ENCODE measurements around the gene HSPD1.

DNA sequence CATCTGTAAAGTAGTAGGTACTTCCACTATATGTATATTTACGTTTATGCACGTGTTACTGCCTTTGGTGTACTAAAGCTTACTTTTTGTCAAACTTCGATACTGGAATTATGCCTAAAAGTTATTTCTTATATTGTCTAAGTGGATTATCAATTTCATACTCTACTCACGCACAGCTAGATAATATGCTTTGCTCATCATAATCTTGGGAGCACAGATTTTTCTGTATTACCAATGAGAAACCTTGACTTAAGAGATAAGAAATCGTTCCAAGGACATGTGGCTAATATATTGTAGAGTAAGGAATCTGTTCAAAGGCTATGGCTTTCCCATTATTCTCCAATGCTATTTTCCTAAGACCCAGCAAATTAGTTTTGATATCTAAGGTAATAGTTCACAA is 7.0 kb upstream of the HSPD1 start:
- TF ChIP-seq, protein P1, sequence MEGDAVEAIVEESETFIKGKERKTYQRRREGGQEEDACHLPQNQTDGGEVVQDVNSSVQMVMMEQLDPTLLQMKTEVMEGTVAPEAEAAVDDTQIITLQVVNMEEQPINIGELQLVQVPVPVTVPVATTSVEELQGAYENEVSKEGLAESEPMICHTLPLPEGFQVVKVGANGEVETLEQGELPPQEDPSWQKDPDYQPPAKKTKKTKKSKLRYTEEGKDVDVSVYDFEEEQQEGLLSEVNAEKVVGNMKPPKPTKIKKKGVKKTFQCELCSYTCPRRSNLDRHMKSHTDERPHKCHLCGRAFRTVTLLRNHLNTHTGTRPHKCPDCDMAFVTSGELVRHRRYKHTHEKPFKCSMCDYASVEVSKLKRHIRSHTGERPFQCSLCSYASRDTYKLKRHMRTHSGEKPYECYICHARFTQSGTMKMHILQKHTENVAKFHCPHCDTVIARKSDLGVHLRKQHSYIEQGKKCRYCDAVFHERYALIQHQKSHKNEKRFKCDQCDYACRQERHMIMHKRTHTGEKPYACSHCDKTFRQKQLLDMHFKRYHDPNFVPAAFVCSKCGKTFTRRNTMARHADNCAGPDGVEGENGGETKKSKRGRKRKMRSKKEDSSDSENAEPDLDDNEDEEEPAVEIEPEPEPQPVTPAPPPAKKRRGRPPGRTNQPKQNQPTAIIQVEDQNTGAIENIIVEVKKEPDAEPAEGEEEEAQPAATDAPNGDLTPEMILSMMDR (IDR thresholded peaks at IDR 0.05; ENCODE audit: low read depth, low read length, missing input control), result no peak
- TF ChIP-seq EGR1 (IDR thresholded peaks at IDR 0.05; ENCODE audit: low read depth in 2 of 2), result no peak
- TF ChIP-seq TAF1 (conservative IDR thresholded peaks at IDR 0.05), result no peak
- TF ChIP-seq, protein P2, sequence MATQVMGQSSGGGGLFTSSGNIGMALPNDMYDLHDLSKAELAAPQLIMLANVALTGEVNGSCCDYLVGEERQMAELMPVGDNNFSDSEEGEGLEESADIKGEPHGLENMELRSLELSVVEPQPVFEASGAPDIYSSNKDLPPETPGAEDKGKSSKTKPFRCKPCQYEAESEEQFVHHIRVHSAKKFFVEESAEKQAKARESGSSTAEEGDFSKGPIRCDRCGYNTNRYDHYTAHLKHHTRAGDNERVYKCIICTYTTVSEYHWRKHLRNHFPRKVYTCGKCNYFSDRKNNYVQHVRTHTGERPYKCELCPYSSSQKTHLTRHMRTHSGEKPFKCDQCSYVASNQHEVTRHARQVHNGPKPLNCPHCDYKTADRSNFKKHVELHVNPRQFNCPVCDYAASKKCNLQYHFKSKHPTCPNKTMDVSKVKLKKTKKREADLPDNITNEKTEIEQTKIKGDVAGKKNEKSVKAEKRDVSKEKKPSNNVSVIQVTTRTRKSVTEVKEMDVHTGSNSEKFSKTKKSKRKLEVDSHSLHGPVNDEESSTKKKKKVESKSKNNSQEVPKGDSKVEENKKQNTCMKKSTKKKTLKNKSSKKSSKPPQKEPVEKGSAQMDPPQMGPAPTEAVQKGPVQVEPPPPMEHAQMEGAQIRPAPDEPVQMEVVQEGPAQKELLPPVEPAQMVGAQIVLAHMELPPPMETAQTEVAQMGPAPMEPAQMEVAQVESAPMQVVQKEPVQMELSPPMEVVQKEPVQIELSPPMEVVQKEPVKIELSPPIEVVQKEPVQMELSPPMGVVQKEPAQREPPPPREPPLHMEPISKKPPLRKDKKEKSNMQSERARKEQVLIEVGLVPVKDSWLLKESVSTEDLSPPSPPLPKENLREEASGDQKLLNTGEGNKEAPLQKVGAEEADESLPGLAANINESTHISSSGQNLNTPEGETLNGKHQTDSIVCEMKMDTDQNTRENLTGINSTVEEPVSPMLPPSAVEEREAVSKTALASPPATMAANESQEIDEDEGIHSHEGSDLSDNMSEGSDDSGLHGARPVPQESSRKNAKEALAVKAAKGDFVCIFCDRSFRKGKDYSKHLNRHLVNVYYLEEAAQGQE (IDR thresholded peaks at IDR 0.05), result no peak
- no peak for TF ChIP-seq HNF4G (IDR thresholded peaks at IDR 0.05)
- TF ChIP-seq GABPA (IDR thresholded peaks at IDR 0.05 in 1 of 2, conservative IDR thresholded peaks at IDR 0.05 in 1 of 2), result no peak
- TF ChIP-seq, protein P3, sequence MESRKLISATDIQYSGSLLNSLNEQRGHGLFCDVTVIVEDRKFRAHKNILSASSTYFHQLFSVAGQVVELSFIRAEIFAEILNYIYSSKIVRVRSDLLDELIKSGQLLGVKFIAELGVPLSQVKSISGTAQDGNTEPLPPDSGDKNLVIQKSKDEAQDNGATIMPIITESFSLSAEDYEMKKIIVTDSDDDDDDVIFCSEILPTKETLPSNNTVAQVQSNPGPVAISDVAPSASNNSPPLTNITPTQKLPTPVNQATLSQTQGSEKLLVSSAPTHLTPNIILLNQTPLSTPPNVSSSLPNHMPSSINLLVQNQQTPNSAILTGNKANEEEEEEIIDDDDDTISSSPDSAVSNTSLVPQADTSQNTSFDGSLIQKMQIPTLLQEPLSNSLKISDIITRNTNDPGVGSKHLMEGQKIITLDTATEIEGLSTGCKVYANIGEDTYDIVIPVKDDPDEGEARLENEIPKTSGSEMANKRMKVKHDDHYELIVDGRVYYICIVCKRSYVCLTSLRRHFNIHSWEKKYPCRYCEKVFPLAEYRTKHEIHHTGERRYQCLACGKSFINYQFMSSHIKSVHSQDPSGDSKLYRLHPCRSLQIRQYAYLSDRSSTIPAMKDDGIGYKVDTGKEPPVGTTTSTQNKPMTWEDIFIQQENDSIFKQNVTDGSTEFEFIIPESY (IDR thresholded peaks at IDR 0.05), result no peak
- no peak for TF ChIP-seq YY1 (IDR thresholded peaks at IDR 0.05)
- TF ChIP-seq RXRA (IDR thresholded peaks at IDR 0.05), result no peak
- TF ChIP-seq RAD21 (IDR thresholded peaks at IDR 0.05), result no peak
- TF ChIP-seq, protein P4, sequence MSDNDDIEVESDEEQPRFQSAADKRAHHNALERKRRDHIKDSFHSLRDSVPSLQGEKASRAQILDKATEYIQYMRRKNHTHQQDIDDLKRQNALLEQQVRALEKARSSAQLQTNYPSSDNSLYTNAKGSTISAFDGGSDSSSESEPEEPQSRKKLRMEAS (IDR thresholded peaks at IDR 0.05), result no peak
- TF ChIP-seq FOXA1 (IDR thresholded peaks at IDR 0.05), result no peak
